Neural crest cell (in vitro differentiated cells): ENCODE measurements around the gene TMEM233. TPM values are rescaled to one million over a fixed set of nuclear protein-coding genes. Genes with fewer than 3 reads are reported as not detected.

ENCODE experiments used
- DNase-seq: peaks from one replicate; pipeline ENCODE4 v3.0.0; 2021; ENCODE audit warnings: low read depth, mixed read lengths, low spot score
- H3K27ac Mint-ChIP-seq: one replicate; pipeline ENCODE4 v1.8.0; 2021; ENCODE audit warnings: mild to moderate bottlenecking, mixed read lengths; ENCODE audit not compliant: unreplicated experiment
- H3K27me3 Mint-ChIP-seq: 2 replicates; pipeline ENCODE4 v1.8.0; 2021; ENCODE audit warnings: low read depth, mild to moderate bottlenecking, mixed read lengths
- H3K36me3 Mint-ChIP-seq: 2 replicates; pipeline ENCODE4 v1.8.0; 2021; ENCODE audit warnings: low read depth, mild to moderate bottlenecking, mixed read lengths
- H3K4me1 Mint-ChIP-seq: 2 replicates; pipeline ENCODE4 v1.8.0; 2021; ENCODE audit warnings: mixed read lengths
- H3K4me3 Mint-ChIP-seq: one replicate; pipeline ENCODE4 v1.8.0; 2021; ENCODE audit warnings: mild to moderate bottlenecking, mixed read lengths
- H3K9me3 Mint-ChIP-seq: 2 replicates; pipeline ENCODE4 v1.8.0; 2021; ENCODE audit warnings: mixed read lengths
- total RNA-seq: library from RNA; stranded (reverse); gene quantifications from 2 replicates; pipeline ENCODE4 v1.2.1, GENCODE V29; 2021
- TF ChIP-seq, protein P1 (sequence below): fragments of 200-600 bp; sonication (generic); conservative IDR thresholded peaks from 2 replicates; pipeline ENCODE4 v1.5.0; 2021; ENCODE audit warnings: antibody characterized with exemption, mild to moderate bottlenecking

TMEM233 gene
- total RNA-seq, 1 donor from 2014 or later, result not detected

DNA sequence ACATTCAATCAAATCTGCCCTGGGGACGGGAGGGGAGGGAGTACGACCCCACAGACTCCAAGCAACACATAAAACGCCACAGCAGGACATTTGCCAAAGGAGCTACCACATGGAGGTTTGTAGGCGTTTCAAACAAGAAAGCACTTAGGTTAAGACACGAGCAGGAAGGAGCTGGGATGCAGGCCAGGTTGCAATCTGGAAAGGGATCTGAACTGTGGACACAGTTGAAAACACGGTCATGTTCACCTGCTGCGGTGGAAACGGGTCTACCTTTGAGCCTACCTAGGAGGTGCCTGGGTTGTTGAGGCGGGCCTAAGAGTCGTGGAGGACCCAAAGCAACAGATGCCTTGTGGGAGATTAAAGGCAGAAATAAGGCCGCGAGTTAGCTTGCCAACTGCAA, 92.8 kb downstream of the TMEM233 start:
- H3K27ac Mint-ChIP-seq, result no peak overlapping the region
- TF ChIP-seq, protein P1, sequence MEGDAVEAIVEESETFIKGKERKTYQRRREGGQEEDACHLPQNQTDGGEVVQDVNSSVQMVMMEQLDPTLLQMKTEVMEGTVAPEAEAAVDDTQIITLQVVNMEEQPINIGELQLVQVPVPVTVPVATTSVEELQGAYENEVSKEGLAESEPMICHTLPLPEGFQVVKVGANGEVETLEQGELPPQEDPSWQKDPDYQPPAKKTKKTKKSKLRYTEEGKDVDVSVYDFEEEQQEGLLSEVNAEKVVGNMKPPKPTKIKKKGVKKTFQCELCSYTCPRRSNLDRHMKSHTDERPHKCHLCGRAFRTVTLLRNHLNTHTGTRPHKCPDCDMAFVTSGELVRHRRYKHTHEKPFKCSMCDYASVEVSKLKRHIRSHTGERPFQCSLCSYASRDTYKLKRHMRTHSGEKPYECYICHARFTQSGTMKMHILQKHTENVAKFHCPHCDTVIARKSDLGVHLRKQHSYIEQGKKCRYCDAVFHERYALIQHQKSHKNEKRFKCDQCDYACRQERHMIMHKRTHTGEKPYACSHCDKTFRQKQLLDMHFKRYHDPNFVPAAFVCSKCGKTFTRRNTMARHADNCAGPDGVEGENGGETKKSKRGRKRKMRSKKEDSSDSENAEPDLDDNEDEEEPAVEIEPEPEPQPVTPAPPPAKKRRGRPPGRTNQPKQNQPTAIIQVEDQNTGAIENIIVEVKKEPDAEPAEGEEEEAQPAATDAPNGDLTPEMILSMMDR, result no peak
- H3K9me3 Mint-ChIP-seq, result no peaks in the 10 kb centered on the region
- H3K4me1 Mint-ChIP-seq, result no peaks in the 10 kb centered on the region
- H3K27me3 Mint-ChIP-seq, result no peaks in the 10 kb centered on the region
- peaks cover 22% of the 10 kb centered on the region for H3K36me3 Mint-ChIP-seq
- DNase-seq, result no peak
- no peak overlapping the region for H3K4me3 Mint-ChIP-seq

- H3K9me3 Mint-ChIP-seq, result no peaks in the 10 kb centered on the region
- H3K4me3 Mint-ChIP-seq, result no peak overlapping the region
- H3K4me1 Mint-ChIP-seq, result no peaks in the 10 kb centered on the region
- H3K36me3 Mint-ChIP-seq, result peaks cover 22% of the 10 kb centered on the region
- H3K27ac Mint-ChIP-seq, result no peak overlapping the region
- TF ChIP-seq, protein P1, result no peak
- H3K27me3 Mint-ChIP-seq, result no peaks in the 10 kb centered on the region
- DNase-seq, result no peak
Measured at GRCh38 chr12:119686776-119687175, 93.2 kb downstream of the TMEM233 start.

DNA sequence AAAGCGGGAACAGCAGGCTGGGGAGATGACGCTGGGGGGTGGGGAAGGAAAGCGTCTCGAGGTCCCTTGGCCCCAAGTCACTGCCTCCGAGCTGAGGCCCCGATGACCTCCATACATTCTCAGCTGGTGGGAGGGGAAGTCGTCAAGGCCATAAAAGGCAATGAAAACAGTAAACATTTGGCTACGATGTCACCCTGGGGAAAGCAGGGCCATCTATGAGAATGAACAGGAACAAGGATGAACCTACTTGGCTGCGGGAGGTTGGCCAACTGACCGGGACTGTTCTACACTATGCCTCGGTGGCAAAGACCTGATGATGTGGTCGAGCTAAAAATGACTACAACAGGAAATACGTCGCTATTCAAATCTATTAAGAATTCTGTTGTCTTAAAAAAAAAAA, 93.8 kb downstream of the TMEM233 start:
- no peaks in the 10 kb centered on the region for H3K9me3 Mint-ChIP-seq
- H3K4me3 Mint-ChIP-seq, result no peak overlapping the region
- H3K27me3 Mint-ChIP-seq, result no peaks in the 10 kb centered on the region
- H3K27ac Mint-ChIP-seq, result no peak overlapping the region
- no peak for DNase-seq
- H3K4me1 Mint-ChIP-seq, result no peaks in the 10 kb centered on the region
- peaks cover 22% of the 10 kb centered on the region for H3K36me3 Mint-ChIP-seq
- TF ChIP-seq, protein P1, result no peak

DNA sequence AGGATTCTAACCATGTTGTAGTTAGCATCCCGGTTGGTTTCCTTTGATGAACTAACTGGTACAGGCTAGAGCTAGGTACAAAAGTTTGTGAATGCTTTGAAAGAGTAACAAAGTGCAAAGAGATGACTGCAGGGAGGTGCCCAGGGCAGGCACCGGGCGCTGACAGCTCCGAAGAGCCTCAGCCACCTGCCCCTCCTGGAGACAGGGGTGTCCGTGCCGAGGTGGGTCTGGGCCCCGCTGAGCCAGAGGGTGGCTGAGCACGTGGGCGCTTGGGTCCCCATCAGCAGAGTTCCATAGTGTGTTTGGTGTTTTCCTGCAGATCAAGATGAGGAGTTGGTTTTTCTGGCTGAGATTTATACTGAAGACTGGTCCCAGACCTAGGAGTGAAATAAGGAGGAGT, 94.3 kb downstream of the TMEM233 start:
- no peaks in the 10 kb centered on the region for H3K9me3 Mint-ChIP-seq
- no peaks in the 10 kb centered on the region for H3K4me1 Mint-ChIP-seq
- no peak for DNase-seq
- no peak overlapping the region for H3K27ac Mint-ChIP-seq
- H3K4me3 Mint-ChIP-seq, result no peak overlapping the region
- peaks cover 22% of the 10 kb centered on the region for H3K36me3 Mint-ChIP-seq
- no peaks in the 10 kb centered on the region for H3K27me3 Mint-ChIP-seq
- TF ChIP-seq, protein P1, result no peak

- H3K4me3 Mint-ChIP-seq, result no peak overlapping the region
- no peaks in the 10 kb centered on the region for H3K4me1 Mint-ChIP-seq
- H3K36me3 Mint-ChIP-seq, result peaks cover 18% of the 10 kb centered on the region
Measured at GRCh38 chr12:119689935-119690500, 96.4 kb downstream of the TMEM233 start.

More at GRCh38 chr12:119689935-119690500, 96.4 kb downstream of the TMEM233 start:
- Mint-ChIP-seq H3K27me3 (no peaks in the 10 kb centered on the region), H3K9me3 (no peaks in the 10 kb centered on the region), H3K27ac (no peak overlapping the region)
- TF ChIP-seq, protein P1, result no peak
- no peak for DNase-seq
